ENCODE measurements around the gene CSTB.
A peak's percentile ranks its signal among the peaks of the same experiment; 100 is the strongest.

CSTB gene

DNA sequence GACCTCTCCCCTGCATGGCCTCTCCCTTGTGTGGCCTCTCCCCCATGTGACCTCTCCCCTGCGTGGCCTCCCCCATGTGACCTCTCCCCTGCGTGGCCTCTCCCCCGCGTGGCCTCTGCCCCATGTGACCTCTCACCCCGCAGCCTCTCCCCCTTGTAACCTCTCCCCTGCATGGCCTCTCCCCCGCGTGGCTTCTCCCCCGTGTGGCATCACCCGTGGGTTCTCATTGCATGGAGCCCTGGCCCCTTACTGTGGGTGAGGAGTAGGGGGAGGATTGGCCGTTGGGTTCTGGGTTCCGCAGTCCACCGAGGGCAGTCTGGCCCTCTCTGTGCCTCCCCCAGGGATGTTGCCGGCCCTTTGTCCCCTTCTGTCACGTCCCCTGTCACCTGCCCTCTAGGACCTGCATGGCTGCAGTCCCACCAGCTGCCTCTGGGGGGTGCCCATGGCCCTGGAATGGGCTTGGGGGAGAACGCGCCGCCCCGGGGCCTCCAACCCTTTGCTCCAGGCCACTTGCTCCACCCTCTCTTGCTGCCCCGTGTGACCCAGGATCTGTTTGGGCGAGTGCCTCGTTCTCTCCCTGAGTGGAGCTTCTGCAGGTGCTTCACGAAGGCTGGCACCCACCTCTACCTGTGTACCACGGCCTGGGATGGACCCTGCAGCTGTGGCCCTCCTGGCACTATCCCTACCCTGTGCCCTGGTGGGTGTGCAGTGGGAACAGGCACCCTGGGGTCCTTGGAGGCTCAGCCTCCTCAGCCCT lies 34.6 kb upstream of the CSTB start:
- DNase-seq: peak; percentile 91

DNA sequence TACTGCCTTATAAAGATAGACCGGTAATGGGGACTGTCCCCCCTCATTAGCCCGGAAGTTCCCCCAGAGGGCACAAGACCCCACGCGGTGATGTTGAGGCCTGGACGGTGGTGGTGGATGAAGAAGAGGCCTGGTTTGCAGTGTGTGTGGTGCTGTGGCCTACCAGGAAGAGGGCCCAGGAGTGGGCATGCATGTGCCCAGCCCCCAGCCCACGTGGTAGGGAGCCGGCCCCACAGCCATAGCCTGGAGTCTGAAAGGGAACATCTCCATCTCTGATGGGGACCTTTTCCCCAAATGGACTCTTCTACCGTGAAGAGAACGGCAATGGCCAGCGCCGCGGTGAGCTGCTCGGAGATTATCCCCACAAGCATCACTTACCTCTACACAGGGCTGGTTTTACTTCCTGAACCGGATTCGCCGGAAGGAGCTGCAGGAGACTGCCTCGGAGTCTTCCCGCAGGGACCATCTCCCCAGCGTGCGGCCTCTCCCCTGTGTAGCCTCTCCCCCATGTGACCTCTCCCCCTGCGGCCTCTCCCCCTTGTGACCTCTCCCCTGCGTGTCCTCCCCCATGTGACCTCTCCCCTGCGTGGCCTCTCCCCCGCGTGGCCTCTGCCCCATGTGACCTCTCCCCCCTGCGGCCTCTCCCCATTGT lies 33.9 kb upstream of the CSTB start:
- DNase-seq: no peak

DNA sequence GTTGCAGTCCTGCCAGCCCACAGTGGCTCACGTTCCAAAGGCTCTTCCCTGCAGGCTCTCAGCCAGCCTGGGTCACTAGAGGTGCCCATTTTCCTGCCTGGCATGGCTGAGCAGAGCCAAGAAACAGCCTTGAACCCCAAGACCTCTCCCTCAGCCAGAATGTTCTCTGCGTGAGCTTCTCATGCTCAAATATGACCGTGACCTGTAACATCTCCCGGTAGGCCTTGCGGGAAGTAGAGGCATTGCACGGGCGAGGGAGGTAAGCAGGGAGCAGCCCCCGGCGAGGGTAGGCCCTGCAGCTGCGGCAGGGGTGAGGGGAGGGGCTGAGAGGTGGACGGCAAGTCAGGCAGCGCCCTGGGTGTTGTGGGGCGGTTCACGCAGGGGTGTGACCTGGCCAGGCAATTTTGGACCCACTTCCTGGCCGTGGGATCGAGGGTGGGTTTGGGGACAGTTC lies 33.3 kb upstream of the CSTB start:
- DNase-seq: no peak

DNA sequence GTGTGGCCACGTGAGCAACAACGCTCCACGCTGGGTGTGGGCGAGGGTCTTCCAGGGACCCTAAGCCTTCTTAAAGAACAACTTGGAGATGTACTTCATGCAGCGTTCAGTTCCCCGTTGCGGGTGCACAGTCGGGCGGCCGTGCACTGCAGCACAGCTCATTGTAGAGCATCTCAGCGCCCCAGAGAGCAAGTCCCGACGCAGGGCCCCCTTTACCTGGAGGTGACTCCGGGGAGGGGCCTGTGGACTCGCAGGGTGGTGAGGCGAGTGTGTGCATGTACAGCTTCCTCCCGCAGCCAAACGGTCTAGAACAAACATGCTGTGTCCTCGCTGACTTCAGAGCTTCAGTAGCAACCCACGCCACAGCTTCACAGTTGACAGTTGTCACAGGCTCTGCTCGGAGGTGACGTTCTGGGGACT lies 32.7 kb upstream of the CSTB start:
- DNase-seq: no peak

DNA sequence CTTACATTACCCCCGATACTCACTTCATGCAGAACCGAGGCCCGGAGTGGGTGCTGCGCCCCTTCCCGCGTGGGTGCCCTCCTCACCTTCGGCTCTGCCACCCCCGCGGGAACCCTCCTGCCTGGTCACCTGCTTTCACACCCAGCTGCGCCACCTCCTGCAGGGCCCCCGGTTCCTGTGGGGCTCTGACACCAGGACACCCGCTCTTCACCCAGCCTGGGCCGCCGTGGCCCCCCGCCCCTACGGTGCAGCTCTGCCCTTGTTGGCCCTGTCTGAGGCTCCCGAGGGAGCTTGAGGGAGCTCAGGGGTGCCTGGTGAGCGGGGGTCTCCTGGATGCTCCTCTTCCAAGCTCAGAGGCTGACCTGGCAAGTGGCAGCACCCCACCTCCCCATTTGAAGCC lies 32.3 kb upstream of the CSTB start:
- no peak for DNase-seq

DNA sequence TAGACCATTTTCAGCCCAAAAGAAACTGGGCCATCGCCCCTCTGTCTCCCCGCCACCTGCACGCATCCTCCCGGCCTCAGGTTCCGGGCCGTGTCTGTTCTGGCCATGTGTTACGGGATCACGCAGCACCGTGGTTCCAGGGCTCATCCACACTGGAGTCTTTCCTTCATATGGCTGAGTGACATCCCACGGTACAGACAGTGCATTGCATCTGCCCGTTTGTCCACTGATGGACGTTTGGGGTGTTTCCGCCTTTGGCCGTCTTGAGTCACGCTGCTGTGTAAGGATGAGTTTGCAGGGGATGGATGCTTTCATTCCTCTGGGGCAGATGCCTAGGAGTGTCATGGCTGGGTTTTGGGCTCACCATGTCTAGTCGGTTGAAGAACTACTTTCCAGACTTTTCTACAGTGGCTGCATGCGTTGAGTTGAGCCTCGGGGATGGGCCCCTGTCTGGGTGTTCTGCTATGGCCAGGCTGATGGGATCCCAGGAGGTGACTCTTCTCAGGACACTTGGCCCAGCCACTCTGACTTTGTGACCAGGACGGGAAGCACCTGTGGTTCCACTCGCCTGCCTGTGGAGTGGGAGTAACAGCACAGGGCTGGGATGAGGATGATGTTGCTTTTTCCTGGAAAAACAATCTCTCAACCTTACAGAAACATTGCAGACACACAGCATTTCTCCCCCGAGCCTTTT lies 30.1 kb upstream of the CSTB start:
- DNase-seq: no peak

DNA sequence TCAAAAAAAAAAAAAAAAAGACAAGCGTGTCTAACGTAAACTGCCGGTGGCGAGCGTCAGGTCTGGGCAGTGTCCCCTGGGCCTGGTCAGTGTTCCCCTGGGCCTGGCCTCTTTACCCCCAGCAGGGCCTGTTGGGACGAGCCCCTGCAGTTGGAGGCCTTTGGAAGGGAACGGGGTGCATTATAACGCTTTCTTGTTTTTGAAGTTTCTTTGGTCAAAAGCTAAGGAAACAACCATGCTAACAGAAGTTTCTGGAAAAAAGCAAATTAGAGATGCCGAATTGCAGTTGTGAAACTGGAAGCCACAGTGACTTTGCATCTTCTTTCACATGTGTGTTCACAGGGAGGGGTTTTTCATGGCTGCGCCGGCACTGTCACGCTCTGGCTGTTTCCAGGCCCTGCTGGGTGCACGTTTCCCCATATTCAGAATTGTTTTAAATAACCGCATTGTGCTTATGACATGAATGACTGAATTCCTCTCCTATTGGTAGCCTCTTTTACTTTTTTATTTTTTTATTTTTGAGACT lies 29.2 kb upstream of the CSTB start:
- DNase-seq: no peak

DNA sequence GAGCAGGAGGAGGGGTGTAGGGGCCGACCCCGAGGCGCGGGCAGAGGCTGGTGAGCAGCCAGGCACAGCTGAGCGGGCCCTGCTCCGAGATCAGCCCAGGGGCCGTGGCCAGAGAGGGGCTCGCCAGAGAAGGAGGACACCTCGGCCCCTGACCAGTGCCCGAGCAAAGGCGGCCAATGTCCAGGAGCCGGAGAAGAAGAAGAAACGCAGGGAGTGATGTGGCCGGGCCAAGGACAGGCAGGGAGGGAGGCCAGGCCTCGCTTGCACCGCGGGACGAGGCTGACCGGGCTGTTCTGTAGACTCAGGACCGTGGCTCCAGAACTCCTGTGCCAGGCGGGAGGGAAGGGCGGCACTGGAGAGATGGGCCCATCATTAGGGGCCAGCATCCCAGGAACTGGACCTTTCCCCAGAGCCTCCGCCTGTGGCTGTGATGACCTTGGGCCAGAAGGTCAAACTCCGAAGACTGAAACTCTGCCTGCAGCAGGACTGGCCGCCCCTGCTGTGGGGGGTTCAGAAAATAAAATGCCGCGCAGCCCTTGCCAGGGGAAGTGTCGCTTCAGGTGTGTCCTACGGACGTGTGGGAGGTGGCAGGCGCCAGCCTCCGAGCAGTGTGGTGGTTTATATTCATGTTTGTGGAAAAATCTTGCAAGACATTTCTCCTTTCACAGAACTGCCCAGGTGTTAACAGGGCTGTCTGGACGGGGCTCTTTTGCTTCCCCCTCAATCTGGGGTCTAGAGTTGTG lies 27.6 kb upstream of the CSTB start:
- DNase-seq: no peak

DNA sequence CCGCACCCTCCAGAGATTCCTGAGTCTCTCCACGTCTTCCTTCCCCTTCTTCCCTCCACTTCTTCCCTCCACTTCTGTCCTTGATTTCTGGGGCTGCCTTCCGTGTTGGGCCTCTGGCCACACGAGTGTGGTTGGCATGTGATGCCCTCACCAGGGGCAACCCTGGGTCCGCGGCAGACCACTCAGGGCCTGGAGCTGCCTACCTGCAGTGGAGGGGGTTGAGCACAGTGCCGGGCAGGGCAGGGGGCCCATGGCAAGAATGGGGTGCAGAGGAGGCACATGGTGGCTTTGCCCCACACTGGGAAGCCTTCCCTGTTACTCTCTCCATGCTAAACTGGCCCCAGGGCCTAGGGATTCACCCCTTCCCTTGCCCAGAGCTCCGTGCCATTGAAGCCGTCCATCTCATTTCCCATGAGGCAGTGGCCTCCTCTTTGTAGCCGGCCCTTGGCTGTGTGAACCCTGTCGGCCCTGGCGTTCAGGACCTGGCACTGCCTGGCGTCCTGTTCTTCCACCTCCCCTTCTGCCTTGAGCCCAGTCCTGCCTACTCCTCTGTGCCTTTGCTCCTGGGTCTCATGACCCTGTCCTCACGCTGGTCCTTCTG lies 26.7 kb upstream of the CSTB start:
- no peak for DNase-seq

DNA sequence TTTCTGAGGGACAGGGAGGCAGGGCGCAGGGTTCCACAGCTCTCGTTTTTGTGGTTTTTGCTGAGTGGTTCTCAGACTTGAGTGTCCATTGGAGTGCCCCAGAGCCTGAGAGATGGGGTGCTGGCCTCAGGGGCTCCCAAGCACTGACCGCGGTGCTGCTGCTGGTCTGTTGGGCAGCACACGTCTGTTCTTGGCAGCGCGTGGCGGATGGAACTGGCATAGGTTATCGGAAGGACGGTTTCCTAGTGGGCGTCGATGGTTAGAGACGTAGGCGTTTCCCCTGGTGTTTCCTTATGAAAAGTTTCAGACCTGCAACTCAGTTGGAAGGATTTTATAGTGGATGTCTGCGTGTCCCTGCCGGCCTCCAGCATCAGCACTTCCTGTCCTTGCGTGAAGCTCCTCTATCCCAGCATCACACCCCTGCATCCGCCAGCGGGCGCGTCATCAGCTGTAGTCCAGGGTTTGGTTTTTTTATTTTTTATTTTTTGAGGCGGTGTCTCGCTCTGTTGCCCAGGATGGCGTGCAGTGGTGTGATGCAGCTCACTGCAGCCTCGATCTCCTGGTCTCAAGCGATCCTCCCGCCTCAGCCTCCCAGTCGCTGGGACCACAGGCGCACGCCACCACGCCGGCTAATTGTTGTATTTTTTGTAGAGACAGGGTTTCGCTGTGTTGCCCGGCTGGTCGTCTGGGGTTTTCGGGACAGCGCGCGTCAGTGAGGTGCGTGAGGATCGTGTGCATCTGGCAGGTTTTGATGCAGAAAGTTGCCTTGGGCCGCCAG lies 25.1 kb upstream of the CSTB start:
- no peak for DNase-seq

DNA sequence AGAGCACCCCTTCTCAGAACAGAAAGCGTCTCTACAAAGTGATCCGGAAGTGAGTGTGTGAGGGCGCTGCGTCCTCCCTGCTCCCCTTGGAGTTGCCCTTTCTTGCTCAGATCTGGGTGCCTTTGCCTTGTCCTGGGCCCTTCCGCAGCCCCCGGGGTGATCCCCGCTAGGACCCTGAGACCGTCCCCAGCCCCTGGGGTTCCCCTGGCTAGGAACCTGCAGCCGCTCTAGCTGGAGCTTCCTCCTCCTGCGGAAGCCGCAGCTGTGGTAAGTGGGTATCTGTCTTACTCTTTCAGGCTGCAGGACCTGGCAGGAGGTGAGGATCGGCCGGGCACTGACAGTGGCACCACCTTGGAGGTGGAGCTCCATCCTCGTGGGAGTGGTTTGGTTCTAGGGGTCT lies 24.5 kb upstream of the CSTB start:
- no peak for DNase-seq

DNA sequence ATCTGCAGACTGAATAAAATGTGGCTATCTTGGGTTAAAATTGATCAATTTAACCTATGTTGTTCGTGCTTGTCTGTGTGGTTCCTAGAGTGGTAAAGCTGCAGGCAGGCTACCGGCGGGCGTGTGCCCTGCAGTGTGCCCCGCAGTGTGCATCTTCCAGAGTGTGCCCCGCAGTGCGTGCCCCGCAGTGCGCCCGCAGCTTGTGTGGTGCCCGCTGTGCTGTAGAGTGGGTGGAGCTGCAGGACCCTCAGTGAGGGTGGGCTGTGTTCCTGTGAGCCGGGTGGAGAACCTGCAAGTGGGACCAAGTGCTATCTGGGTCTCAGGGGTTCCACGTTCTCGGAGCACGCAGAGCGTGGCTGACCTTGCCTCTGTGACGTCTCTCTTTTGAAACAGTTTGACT lies 24.0 kb upstream of the CSTB start:
- DNase-seq: no peak

DNA sequence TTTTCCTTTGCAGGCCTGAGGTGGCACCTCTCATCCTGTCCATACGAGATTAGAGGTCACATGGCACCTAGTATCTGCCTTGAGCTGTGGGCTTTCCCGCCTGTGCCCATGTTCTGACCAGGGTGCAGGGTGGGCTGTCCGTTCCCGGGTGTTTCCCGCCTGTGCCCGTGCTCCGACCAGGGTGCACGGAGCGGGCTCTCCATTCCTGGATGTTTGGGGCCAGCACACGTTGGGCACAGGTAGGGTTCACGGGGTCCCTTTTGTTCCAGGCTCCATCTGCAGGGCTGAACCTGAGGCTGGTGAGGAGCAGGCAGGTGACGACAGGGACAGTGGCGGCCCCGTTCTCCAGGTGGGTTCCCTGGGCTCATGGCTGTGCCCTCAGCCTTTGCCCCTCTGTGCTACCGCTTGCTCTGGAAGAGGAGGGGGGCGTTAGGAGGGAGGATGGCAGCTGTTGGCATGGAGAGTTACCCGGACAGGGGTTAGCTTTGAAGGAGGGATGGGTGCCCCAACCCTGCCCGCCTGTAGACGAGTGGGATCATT lies 23.3 kb upstream of the CSTB start:
- no peak for DNase-seq

DNA sequence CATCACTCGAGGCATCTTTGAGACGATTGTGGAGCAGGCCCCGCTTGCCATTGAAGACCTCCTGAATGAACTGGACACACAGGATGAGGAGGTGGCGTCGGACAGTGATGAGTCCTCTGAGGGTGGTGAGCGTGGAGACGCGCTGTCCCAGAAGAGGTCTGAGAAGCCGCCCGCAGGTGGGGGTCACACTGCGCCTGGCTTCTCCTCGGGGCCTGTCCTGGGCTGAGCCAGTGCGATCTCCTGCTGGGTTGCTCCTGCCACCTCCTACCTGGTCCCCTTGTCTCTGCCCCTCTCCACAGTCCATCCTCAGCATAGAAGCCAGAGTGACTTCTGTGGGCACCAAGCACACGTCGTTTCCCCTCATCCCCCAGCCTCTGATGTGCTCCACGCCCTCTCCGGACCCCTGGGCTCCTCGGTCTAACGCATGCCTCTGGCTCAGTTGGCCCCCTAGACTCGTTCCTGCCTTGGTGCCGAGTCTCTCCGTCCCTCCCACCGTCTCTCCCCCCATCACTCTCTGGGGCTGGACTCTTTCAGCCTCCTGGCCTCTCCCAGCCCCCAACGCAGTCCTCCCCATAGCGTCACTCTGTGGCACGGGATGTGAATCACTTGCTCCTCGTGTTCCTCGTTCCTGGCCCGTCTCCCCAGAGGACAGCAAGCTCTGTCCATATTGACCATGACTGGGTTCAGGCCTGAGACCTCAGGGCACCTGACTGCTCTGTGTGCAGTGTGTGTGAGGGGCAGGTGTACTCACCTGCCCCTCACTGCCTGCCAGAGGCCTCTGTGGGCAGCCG lies 22.0 kb upstream of the CSTB start:
- DNase-seq: no peak

DNA sequence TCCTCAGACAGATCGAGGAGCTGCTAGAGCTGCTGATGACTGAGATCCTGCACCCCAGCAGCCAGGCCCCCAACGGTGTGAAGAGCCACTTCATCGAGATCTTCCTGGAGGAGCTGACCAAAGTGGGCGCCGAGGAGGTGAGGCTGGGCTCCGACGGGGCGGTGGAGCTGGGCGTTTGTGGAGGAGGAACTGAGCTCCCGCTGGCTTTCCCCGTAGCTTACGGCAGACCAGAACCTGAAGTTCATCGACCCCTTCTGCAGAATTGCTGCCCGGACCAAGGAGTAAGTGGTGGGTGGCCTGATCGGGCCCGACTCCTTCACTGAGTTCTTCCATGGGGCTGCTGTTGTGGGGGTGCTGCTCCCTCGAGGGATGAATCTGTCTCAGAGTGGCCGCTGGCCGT lies 21.3 kb upstream of the CSTB start:
- no peak for DNase-seq

DNA sequence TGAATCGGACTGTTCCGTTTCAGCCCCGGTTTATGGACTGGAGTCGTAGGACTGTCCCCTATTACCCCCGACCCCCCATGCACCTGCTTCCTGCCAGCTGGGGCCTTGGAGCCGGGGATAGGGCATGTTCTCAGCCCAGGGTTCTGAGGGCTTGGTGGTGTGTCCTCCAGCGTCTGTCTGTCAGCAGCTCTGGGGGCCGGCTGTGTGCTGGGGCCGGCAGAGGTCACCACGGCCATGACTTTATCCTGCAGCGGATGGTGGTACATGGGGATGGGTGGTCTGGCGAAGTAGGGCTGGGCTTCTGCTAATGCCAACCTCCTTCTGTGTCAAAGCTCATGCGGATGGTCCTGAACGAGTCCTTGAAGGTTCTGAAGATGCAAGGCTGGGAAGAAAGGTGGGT lies 18.7 kb upstream of the CSTB start:
- DNase-seq: no peak

DNA sequence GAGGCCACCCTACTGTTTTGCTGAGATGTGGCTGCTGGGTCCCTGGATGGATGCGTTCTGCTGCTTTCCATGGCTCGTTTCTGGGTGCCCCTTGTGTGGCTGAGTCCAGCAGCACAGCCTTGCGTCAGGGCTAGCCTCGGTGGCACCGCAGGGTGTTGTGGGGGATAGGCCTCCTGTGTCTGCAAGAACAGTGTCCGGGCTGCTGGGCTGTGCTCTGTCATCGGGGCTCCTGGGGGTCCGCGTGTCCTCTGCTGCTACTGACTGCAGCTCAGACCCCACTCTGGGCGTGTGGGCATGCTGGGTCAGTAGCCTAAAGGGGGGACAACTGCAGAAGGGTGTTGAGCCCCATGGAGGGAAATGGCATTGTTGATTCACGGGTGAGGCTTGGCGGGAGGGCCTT lies 18.2 kb upstream of the CSTB start:
- DNase-seq: no peak

DNA sequence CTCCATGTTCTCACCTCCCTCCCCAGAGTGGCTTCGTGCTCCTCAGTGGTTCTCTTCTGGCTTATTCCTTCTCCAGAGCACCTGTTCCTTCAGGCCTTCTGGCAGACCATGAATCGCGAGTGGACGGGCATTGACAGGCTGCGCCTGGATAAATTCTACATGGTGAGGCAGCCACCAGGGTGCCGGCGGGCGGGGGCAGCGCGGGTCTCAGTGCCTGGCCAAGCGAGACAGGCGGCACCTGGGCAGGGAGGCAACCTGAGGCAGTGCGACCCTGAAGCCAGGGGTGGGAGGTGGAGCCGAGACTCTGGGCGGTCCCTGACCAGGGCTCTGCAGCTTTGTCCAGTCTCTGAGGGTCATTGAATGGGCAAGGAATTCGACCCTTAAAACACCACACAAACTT lies 17.1 kb upstream of the CSTB start:
- DNase-seq: no peak

DNA sequence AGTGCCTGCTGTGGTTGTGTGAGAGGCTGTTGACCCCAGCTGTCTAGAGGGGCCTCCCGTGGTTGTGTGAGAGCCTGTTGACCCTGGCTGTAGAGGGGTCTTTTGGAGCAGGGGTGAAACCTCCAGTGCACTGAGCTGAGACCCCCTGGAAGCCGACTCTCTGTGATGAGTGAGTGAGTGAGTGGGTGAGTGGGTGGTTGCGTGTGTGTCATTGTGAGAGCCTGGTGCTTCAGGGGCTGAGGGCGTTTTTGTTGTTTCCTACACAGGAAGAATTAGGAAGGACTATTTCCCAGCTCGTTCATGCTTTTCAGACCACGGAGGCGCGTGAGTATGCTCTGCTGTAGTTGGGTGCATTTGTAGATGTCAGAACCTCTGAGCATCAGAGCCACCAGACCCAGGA lies 16.3 kb upstream of the CSTB start:
- no peak for DNase-seq

DNA sequence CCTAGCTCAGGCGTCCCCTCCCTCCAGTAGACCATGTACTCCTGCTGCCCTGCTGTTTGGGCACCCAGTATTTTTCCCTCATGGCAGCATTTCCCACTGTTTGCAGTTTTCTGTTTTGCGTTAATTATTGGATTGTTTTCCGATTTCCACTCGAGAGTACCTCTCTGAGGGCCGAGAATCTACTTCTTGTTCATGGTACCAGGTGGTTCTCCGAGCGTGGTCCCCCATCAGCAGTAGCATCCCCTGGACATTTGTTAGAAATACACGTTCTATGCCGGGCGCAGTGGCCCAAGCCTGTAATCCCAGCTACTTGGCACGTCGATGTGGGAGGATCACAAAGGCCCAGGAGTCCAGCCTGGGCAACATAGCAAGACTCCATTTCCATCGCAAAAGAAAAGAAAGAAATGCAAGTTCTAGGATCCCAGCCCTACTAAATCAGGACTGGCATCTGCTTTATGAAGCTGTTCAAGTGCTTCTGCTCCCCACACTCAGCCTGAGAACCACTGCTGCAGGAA lies 14.0 kb upstream of the CSTB start:
- no peak for DNase-seq
